Brain microvascular endothelial cell (primary cell): ENCODE results near the gene ZCCHC14.

ENCODE experiments used
- DNase-seq: peaks from one replicate; pipeline ENCODE4 v3.0.0-alpha.2; 2020
- H3K27ac ChIP-seq: fragments of 250-450 bp; sonication (Bioruptor Pico); 2 replicates; pipeline ENCODE4 v1.5.1; 2020; ENCODE audit warnings: mild to moderate bottlenecking, moderate library complexity
- H3K27me3 ChIP-seq: fragments of 250-450 bp; sonication (Bioruptor Pico); replicated peaks from 2 replicates; pipeline ENCODE4 v1.5.1; 2020; ENCODE audit warnings: mild to moderate bottlenecking
- H3K36me3 ChIP-seq: fragments of 250-450 bp; sonication (Bioruptor Pico); replicated peaks from 2 replicates; pipeline ENCODE4 v1.5.1; 2020; ENCODE audit warnings: mild to moderate bottlenecking
- H3K4me3 ChIP-seq: 2 replicates; pipeline ENCODE4 v1.5.1; 2011; ENCODE audit warnings: low read depth, mild to moderate bottlenecking, control low read depth, low read length, moderate library complexity
- CTCF ChIP-seq: IDR thresholded peaks from 2 replicates; pipeline ENCODE4 v1.5.1; 2011; ENCODE audit warnings: low read depth, mild to moderate bottlenecking, moderate library complexity, low read length, control low read depth, inconsistent platforms; ENCODE audit errors: missing control alignments
- in situ Hi-C: cut with HindIII; loops from 2 replicates; pipeline ENCODE4 v1.10.0; 2017; ENCODE audit warnings: low sequenced_read_pairs, low pct_ligation_motif_present

Gene ZCCHC14

DNA sequence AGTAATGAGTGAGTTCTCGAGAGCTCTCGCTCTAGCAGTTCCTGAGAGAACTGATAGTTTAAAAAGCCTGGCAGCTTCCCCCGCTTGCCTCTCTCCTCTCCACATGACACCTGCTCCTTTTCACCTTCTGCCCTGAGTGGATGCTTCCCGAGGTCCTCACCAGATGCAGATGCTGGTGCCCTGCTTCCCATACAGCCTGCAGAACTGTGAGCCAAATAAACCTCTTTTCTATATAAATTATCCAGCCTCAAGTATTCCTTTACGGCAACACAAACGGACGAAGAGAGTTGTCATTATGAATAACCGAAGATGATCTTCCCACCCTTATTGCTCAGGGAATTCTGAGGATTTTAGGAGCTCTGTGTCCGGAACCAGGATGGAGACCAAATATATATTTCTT, 41.9 kb upstream of the ZCCHC14 start:
- Histone ChIP-seq H3K4me3 (no peak overlapping the region), H3K36me3 (no peaks in the 10 kb centered on the region), H3K27ac (no peak overlapping the region), H3K27me3 (no peaks in the 10 kb centered on the region)
- no peak for TF ChIP-seq CTCF
- no peak for DNase-seq
- in situ Hi-C loops, result no loop called here

GRCh38 chr16:87534030-87534653, 41.3 kb upstream of the ZCCHC14 start:
- in situ Hi-C loops, result no loop called here
- TF ChIP-seq CTCF, result no peak
- H3K4me3 ChIP-seq, result no peak overlapping the region
- no peaks in the 10 kb centered on the region for H3K36me3 ChIP-seq
- no peak overlapping the region for H3K27ac ChIP-seq
- no peaks in the 10 kb centered on the region for H3K27me3 ChIP-seq
- DNase-seq, result no peak

GRCh38 chr16:87533061-87533460, 40.2 kb upstream of the ZCCHC14 start:
- Histone ChIP-seq H3K4me3 (no peak overlapping the region), H3K27me3 (no peaks in the 10 kb centered on the region), H3K27ac (no peak overlapping the region), H3K36me3 (no peaks in the 10 kb centered on the region)
- in situ Hi-C loops, result no loop called here
- no peak for DNase-seq
- TF ChIP-seq CTCF, result no peak

DNA sequence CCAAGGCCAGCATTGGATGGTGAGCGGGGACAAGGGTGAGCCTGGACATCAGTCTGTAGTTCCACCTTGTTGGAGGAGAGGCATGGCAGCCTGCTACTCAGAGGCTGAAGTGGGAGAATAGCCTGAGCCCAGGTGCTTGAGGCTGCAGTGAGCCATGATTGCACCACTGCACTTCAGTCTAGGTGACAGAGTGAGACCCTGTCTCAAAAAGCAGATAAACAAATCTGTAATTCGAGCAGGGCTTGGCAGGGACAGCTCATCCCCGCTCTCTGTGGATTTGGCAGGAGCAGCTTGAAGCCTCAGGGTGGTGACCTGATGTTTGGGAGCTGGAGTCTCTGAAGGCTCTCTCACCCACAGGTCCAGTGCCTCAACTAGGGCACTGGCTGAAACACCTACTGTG, 38.6 kb upstream of the ZCCHC14 start:
- DNase-seq, result no peak
- no peak overlapping the region for H3K4me3 ChIP-seq
- no peak overlapping the region for H3K27ac ChIP-seq
- TF ChIP-seq CTCF, result no peak
- H3K27me3 ChIP-seq, result no peaks in the 10 kb centered on the region
- in situ Hi-C loops, result no loop called here
- H3K36me3 ChIP-seq, result no peaks in the 10 kb centered on the region

DNA sequence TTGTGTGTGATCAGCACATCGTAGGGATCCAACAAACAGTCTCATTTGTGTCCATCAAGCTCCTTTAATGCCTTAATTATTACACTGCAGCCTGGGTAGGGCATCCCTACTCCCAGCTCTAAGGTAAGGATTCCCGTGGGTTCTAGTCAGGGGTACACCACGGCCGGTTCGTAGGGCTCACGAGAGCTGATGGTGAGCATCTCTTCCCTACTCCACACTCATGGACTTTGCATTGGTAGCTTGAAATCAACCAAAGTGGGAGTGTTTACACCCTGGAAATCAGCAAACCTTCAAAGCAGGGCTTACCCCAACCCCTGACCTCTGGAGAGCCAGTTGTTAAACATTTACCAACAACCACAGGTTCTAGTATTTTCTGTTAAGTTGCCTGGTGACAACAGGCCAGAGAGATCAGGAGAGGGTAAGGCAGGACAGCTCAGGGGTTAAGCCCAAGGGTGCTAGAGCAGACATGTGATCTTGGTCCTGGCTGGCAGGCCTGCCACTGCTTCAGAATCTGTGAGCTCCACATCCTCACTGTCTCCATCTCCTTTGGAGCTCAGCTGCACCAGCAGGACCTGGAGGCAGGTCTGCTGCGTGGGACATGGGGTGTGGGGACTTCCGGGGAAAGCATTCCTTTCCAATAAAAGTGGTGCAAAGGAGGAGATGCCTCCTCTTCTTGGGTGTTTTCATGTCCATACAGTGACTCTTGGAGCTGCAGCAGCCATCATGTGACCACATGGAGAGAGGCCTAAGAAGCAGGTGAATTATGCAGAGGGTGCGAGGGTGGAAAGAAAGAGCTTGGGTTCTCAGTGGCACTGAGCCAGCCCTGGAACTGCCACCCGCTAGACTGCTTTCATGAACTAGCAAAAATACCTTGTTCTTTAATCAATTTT, 36.1 kb upstream of the ZCCHC14 start:
- TF ChIP-seq CTCF, result no peak
- Histone ChIP-seq H3K36me3 (no peaks in the 10 kb centered on the region), H3K4me3 (no peak overlapping the region), H3K27ac (no peak overlapping the region), H3K27me3 (no peaks in the 10 kb centered on the region)
- DNase-seq, result no peak
- in situ Hi-C loops, result no loop called here
